NCI-H748 treated with DMSO at 0.1 percent for 48 hours (cell line): ENCODE measurements around the gene SYNE1.
"Not testable (repeated sequence)": the region's sequence is repeated elsewhere in the genome, so short reads cannot be mapped to it uniquely, and the experiment has no call there.

Experiments used
- DNase-seq: peaks from one replicate; lab custom pipeline; 2025; lab: John Stamatoyannopoulos, UW

Gene SYNE1

GRCh38 chr6:152368751-152369624, 268.2 kb downstream of the SYNE1 start:
- no peak for DNase-seq

GRCh38 chr6:152364866-152365265, 272.3 kb downstream of the SYNE1 start:
- no peak for DNase-seq

- DNase-seq: no peak
Observed at GRCh38 chr6:152360034-152360433, 277.1 kb downstream of the SYNE1 start.

- DNase-seq: no peak
Observed at GRCh38 chr6:152356662-152357061, 280.5 kb downstream of the SYNE1 start.

GRCh38 chr6:152356016-152356415, 281.1 kb downstream of the SYNE1 start:
- no peak for DNase-seq

GRCh38 chr6:152355166-152355565, 282.0 kb downstream of the SYNE1 start:
- DNase-seq: no peak

GRCh38 chr6:152353440-152353839, 283.7 kb downstream of the SYNE1 start:
- DNase-seq: no peak

- no peak for DNase-seq
Observed at GRCh38 chr6:152351742-152352141, 285.4 kb downstream of the SYNE1 start.

GRCh38 chr6:152351110-152351509, 286.1 kb downstream of the SYNE1 start:
- DNase-seq: no peak

GRCh38 chr6:152348116-152348515, 289.0 kb downstream of the SYNE1 start:
- no peak for DNase-seq

GRCh38 chr6:152343735-152344360, 293.3 kb downstream of the SYNE1 start:
- no peak for DNase-seq

GRCh38 chr6:152341596-152341995, 295.6 kb downstream of the SYNE1 start:
- DNase-seq: no peak

GRCh38 chr6:152338335-152339125, 298.6 kb downstream of the SYNE1 start:
- DNase-seq: no peak

- DNase-seq: no peak
Observed at GRCh38 chr6:152334555-152334954, 302.6 kb downstream of the SYNE1 start.

GRCh38 chr6:152330961-152331360, 306.2 kb downstream of the SYNE1 start:
- DNase-seq: no peak

- no peak for DNase-seq
Observed at GRCh38 chr6:152329638-152330448, 307.3 kb downstream of the SYNE1 start.

GRCh38 chr6:152328200-152328599, 309.0 kb downstream of the SYNE1 start:
- DNase-seq: not testable (repeated sequence)

- no peak for DNase-seq
Observed at GRCh38 chr6:152323376-152323775, 313.8 kb downstream of the SYNE1 start.

- DNase-seq: no peak
Observed at GRCh38 chr6:152318278-152318677, 318.9 kb downstream of the SYNE1 start.

GRCh38 chr6:152316024-152316423, 321.1 kb downstream of the SYNE1 start:
- no peak for DNase-seq

GRCh38 chr6:152314483-152314832, 322.7 kb downstream of the SYNE1 start:
- DNase-seq: no peak
